ENCODE results near the gene GNAS-AS1.
"Not testable (repeated sequence)": the region's sequence is repeated elsewhere in the genome, so short reads cannot be mapped to it uniquely, and the experiment has no call there.

- TF ChIP-seq CTCF, POLR2A, POLR2AphosphoS5 (IDR thresholded peaks at IDR 0.05): not testable (repeated sequence)
These were observed 30.2 kb downstream of the GNAS-AS1 start for GRCh38 chr20:58820515-58820914.
